B cell (primary cell): ENCODE data around the gene KRT5. TPM values are rescaled to one million over a fixed set of nuclear protein-coding genes. Genes with fewer than 3 reads are reported as not detected.

Source experiments
- ATAC-seq: fragments of 200-7000 bp; cut with Tn5 transposase; one replicate; pipeline ENCODE4 v1.10.0; 2021; ENCODE audit warnings: low read depth, mild to moderate bottlenecking, moderate number of reproducible peaks, moderate library complexity
- CTCF ChIA-PET: fragments of 350-600 bp; sonication (Branson Sonifier 250); formaldehyde crosslinking; loops from one replicate; lab custom pipeline; 2021; ENCODE audit warnings: antibody characterized with exemption, inconsistent platforms; lab: Charles Lee
- POLR2A ChIA-PET: fragments of 350-600 bp; sonication (Branson Sonifier 250); formaldehyde crosslinking; loops from one replicate; lab custom pipeline; 2021; ENCODE audit warnings: antibody characterized with exemption; lab: Charles Lee
- DNase-seq: peaks from one replicate; pipeline ENCODE4 v3.0.0; 2013
- H2AFZ ChIP-seq: 2 replicates; pipeline ENCODE4 v1.6.1; 2012; ENCODE audit warnings: mild to moderate bottlenecking, low read depth, low read length; ENCODE audit not compliant: insufficient read depth, poor library complexity, severe bottlenecking
- H3K27ac ChIP-seq, 2 donors: 1 replicate in 1 of 2; 2 replicates in 1 of 2; pipeline ENCODE4 v1.5.1; 2012 to 2013; ENCODE audit warnings: low read length in 2 of 2, mild to moderate bottlenecking in 2 of 2, moderate library complexity in 1 of 2
- H3K27me3 ChIP-seq, 4 experiments: fragments of 200-600 bp in 1 of 4; sonication (generic) in 1 of 4; replicated peaks in 1 of 4; 1 replicate in 2 of 4; 2 replicates in 2 of 4; pipeline versions ENCODE4 v1.6.1 to v1.7.0; 2013 to 2016; ENCODE audit warnings: low read length in 3 of 4, mild to moderate bottlenecking in 2 of 4, mixed read lengths in 1 of 4, moderate library complexity in 1 of 4; ENCODE audit not compliant: insufficient read depth in 4 of 4, control insufficient read depth in 3 of 4; ENCODE audit errors: control extremely low read depth in 1 of 4
- H3K36me3 ChIP-seq, 2 experiments: replicated peaks in 1 of 2; 1 replicate in 1 of 2; 2 replicates in 1 of 2; pipeline versions ENCODE4 v1.6.1 to v1.7.1; 2013; ENCODE audit warnings: low read length in 1 of 2; ENCODE audit not compliant: insufficient read depth in 2 of 2, control insufficient read depth in 1 of 2; ENCODE audit errors: control extremely low read depth in 1 of 2, extremely low read depth in 1 of 2
- H3K4me1 ChIP-seq, 2 donors: fragments of 200-600 bp in 1 of 2; sonication (generic) in 1 of 2; 1 replicate in 1 of 2; 2 replicates in 1 of 2; pipeline versions ENCODE4 v1.5.1 to v1.6.1; 2013 to 2017; ENCODE audit warnings: low read length in 2 of 2; ENCODE audit not compliant: control insufficient read depth in 2 of 2, insufficient read depth in 2 of 2
- H3K4me2 ChIP-seq: replicated peaks from 2 replicates; pipeline ENCODE3; 2012; ENCODE audit warnings: mild to moderate bottlenecking, low read depth, low read length; ENCODE audit not compliant: poor library complexity, severe bottlenecking
- H3K4me3 ChIP-seq, 5 experiments: fragments of 200-600 bp in 1 of 5; sonication (generic) in 1 of 5; 1 replicate in 3 of 5; 2 replicates in 2 of 5; pipeline versions ENCODE4 v1.5.1 to v1.7.0; 2011 to 2016; ENCODE audit warnings: low read length in 4 of 5, mild to moderate bottlenecking in 4 of 5, low read depth in 2 of 5, control low read depth in 1 of 5, moderate library complexity in 1 of 5; ENCODE audit not compliant: insufficient read depth in 1 of 5; ENCODE audit errors: control extremely low read depth in 1 of 5, extremely low read depth in 1 of 5
- H3K79me2 ChIP-seq: fragments of 200-600 bp; sonication (generic); one replicate; pipeline ENCODE4 v1.6.0; 2016; ENCODE audit warnings: low read length; ENCODE audit not compliant: control insufficient read depth, insufficient read depth
- H3K9ac ChIP-seq: fragments of 200-600 bp; sonication (generic); 2 replicates; pipeline ENCODE4 v1.6.1; 2017; ENCODE audit warnings: mild to moderate bottlenecking, low read length, moderate library complexity
- H3K9me3 ChIP-seq, 3 donors: one replicate each; pipeline versions ENCODE4 v1.6.1 to v1.7.1; 2013; ENCODE audit warnings: low read length in 2 of 3; ENCODE audit not compliant: control insufficient read depth in 2 of 3, insufficient read depth in 1 of 3; ENCODE audit errors: control extremely low read depth in 1 of 3
- H4K20me1 ChIP-seq: 2 replicates; pipeline ENCODE4 v1.6.0; 2012; ENCODE audit warnings: mild to moderate bottlenecking, low read length; ENCODE audit not compliant: insufficient read depth, control insufficient read depth, poor library complexity, severe bottlenecking
- H3K27ac Mint-ChIP-seq: one replicate; pipeline ENCODE4 v1.8.0; 2021; ENCODE audit warnings: mixed read lengths
- H3K27me3 Mint-ChIP-seq: one replicate; pipeline ENCODE4 v1.8.0; 2021; ENCODE audit warnings: mixed read lengths
- H3K4me1 Mint-ChIP-seq: one replicate; pipeline ENCODE4 v1.8.0; 2021; ENCODE audit warnings: mixed read lengths
- H3K4me3 Mint-ChIP-seq: one replicate; pipeline ENCODE4 v1.8.0; 2021; ENCODE audit warnings: mixed read lengths
- H3K9me3 Mint-ChIP-seq: one replicate; pipeline ENCODE4 v1.8.0; 2022; ENCODE audit warnings: mixed read lengths; ENCODE audit not compliant: insufficient read depth
- CTCF ChIP-seq: fragments of 200-600 bp; IDR thresholded peaks from one replicate; pipeline ENCODE4 v1.8.0; 2022; ENCODE audit warnings: antibody characterized with exemption, mild to moderate bottlenecking
- EZH2 ChIP-seq: IDR thresholded peaks from 2 replicates; pipeline ENCODE4 v1.6.1; 2012; ENCODE audit warnings: borderline replicate concordance, low read depth, mild to moderate bottlenecking, moderate library complexity, low read length; ENCODE audit not compliant: insufficient read depth, poor library complexity, severe bottlenecking
- WGBS: methylation state at CpG from one replicate; pipeline ENCODE4 v1.1.5; 2013; ENCODE audit warnings: missing lambda C conversion rate; ENCODE audit not compliant: insufficient coverage; 5-methylcytosine and 5-hydroxymethylcytosine counted together
- intact Hi-C: fragments of 100-400 bp; cut with micrococcal nuclease; formaldehyde crosslinking; loops from one replicate; pipeline ENCODE4 v1.10.0; 2022
- polyA plus RNA-seq: library from polyadenylated mRNA; depleted of rRNA; stranded (reverse); fragments of >200 nt; gene quantifications from 2 replicates; pipeline ENCODE4 v1.2.3, GENCODE V29; 2012
- total RNA-seq, 2 donors: library from RNA; stranded (reverse); fragments of 120-200 nt in 1 of 2; gene quantifications; 1 replicate in 1 of 2; 2 replicates in 1 of 2; pipeline versions ENCODE4 v1.2.3 to v1.2.4, GENCODE V29; 2013 to 2022

Gene KRT5
- total and polyA plus RNA-seq, 2 donors (not counting 1 experiment from before 2014, with no cell fraction given): not detected

GRCh38 chr12:52551216-52551865, 31.1 kb upstream of the KRT5 start:
- Histone ChIP-seq H4K20me1 (no peaks in the 10 kb centered on the region), H2AFZ (no peak overlapping the region), H3K9me3 (no peaks in the 10 kb centered on the region), H3K27me3 (peaks cover 0 to 2% (median 0%) of the 10 kb centered on the region in 4 experiments), H3K4me2 (no peak overlapping the region), H3K4me1 (no peaks in the 10 kb centered on the region), H3K79me2 (no peaks in the 10 kb centered on the region), H3K36me3 (no peaks in the 10 kb centered on the region), H3K27ac (no peak overlapping the region), H3K4me3 (no peak overlapping the region), H3K9ac (no peak overlapping the region)
- H3K27ac Mint-ChIP-seq: no peak overlapping the region
- no peaks in the 10 kb centered on the region for H3K9me3 Mint-ChIP-seq
- H3K27me3 Mint-ChIP-seq: peaks cover 22% of the 10 kb centered on the region
- 69% methylated on average over 5 of the region's 6 CpGs for WGBS
- H3K4me3 Mint-ChIP-seq: no peak overlapping the region
- no peak for ATAC-seq
- ChIA-PET POLR2A (no interaction called here), CTCF (no interaction called here)
- intact Hi-C loops: no loop called here
- no peaks in the 10 kb centered on the region for H3K4me1 Mint-ChIP-seq
- no peak for DNase-seq
- TF ChIP-seq EZH2 (no peak), CTCF (no peak)

GRCh38 chr12:52546126-52546525, 25.9 kb upstream of the KRT5 start:
- ChIA-PET POLR2A (no interaction called here), CTCF (no interaction called here)
- Histone ChIP-seq H3K27me3 (no peaks in the 10 kb centered on the region), H3K27ac (no peak overlapping the region), H3K36me3 (no peaks in the 10 kb centered on the region), H3K9me3 (peaks cover 0 to 4% (median 0%) of the 10 kb centered on the region in 3 donors), H3K4me3 (no peak overlapping the region), H3K79me2 (no peaks in the 10 kb centered on the region), H3K9ac (no peak overlapping the region), H4K20me1 (no peaks in the 10 kb centered on the region), H3K4me2 (no peak overlapping the region), H3K4me1 (no peaks in the 10 kb centered on the region), H2AFZ (no peak overlapping the region)
- DNase-seq: no peak
- WGBS: 94% methylated on average over 12 of the region's 15 CpGs
- Mint-ChIP-seq H3K9me3 (no peaks in the 10 kb centered on the region), H3K4me1 (no peaks in the 10 kb centered on the region), H3K4me3 (no peak overlapping the region), H3K27ac (no peak overlapping the region), H3K27me3 (peaks cover 21% of the 10 kb centered on the region)
- intact Hi-C loops: no loop called here
- ATAC-seq: no peak
- TF ChIP-seq CTCF (no peak), EZH2 (no peak)
